Osteoblast (primary cell): ENCODE data around the gene CDK2. TPM values are rescaled to one million over a fixed set of nuclear protein-coding genes. Genes with fewer than 3 reads are reported as not detected.

Experiments used
- DNase-seq: peaks from one replicate; pipeline ENCODE4 v3.0.0; 2011; ENCODE audit warnings: low spot score, mixed read lengths; ENCODE audit not compliant: insufficient read length; ENCODE audit errors: missing footprints
- H2AFZ ChIP-seq: 2 replicates; pipeline ENCODE4 v1.6.0; 2011; ENCODE audit warnings: mild to moderate bottlenecking, low read length
- H3K27ac ChIP-seq: 2 replicates; pipeline ENCODE4 v1.5.1; 2011; ENCODE audit warnings: mild to moderate bottlenecking, low read depth, low read length, moderate library complexity
- H3K27me3 ChIP-seq: 2 replicates; pipeline ENCODE4 v1.6.0; 2012; ENCODE audit warnings: mild to moderate bottlenecking, control low read depth, inconsistent platforms, low read length, moderate library complexity; ENCODE audit not compliant: insufficient read depth
- H3K36me3 ChIP-seq: 2 replicates; pipeline ENCODE4 v1.5.1; 2011; ENCODE audit warnings: mild to moderate bottlenecking, low read length, control low read depth, moderate library complexity; ENCODE audit not compliant: insufficient read depth
- H3K4me1 ChIP-seq: 2 replicates; pipeline ENCODE4 v1.5.1; 2011; ENCODE audit warnings: mild to moderate bottlenecking, low read length, control low read depth, moderate library complexity; ENCODE audit not compliant: insufficient read depth
- H3K4me2 ChIP-seq: 2 replicates; pipeline ENCODE4 v1.6.0; 2011; ENCODE audit warnings: mild to moderate bottlenecking, low read length; ENCODE audit not compliant: insufficient read depth
- H3K4me3 ChIP-seq: fragments of 200-600 bp; sonication (generic); 3 replicates; pipeline ENCODE4 v1.5.1; 2012; ENCODE audit warnings: mild to moderate bottlenecking, low read length, inconsistent platforms; ENCODE audit not compliant: insufficient read depth
- H3K79me2 ChIP-seq: 2 replicates; pipeline ENCODE4 v1.6.0; 2012; ENCODE audit warnings: mild to moderate bottlenecking, low read length, control low read depth, inconsistent platforms; ENCODE audit not compliant: insufficient read depth
- H3K9me3 ChIP-seq: 2 replicates; pipeline ENCODE4 v1.5.1; 2011; ENCODE audit warnings: low read depth, low read length, control low read depth
- H4K20me1 ChIP-seq: 2 replicates; pipeline ENCODE4 v1.6.0; 2012; ENCODE audit warnings: mild to moderate bottlenecking, low read length, control low read depth; ENCODE audit not compliant: insufficient read depth
- CTCF ChIP-seq: IDR thresholded peaks from 2 replicates; pipeline ENCODE4 v1.5.1; 2011; ENCODE audit warnings: mild to moderate bottlenecking, low read depth, low read length, moderate library complexity; ENCODE audit errors: extremely low read depth
- total RNA-seq: library from RNA; depleted of rRNA; stranded (reverse); fragments of >200 nt; gene quantifications from 2 replicates; pipeline ENCODE4 v1.2.3, GENCODE V29; 2012

CDK2 gene
- total RNA-seq, 1 donor, result 13.4 TPM

- peaks cover 7% of the 10 kb centered on the region for H3K4me1 ChIP-seq
- H3K4me3 ChIP-seq, result no peak overlapping the region
- no peaks in the 10 kb centered on the region for H3K79me2 ChIP-seq
- H2AFZ ChIP-seq, result no peak overlapping the region
- no peaks in the 10 kb centered on the region for H3K27me3 ChIP-seq
- H4K20me1 ChIP-seq, result no peaks in the 10 kb centered on the region
- no peak overlapping the region for H3K4me2 ChIP-seq
- H3K9me3 ChIP-seq, result no peaks in the 10 kb centered on the region
- DNase-seq, result no peak
- TF ChIP-seq CTCF, result no peak
- H3K36me3 ChIP-seq, result no peaks in the 10 kb centered on the region
- H3K27ac ChIP-seq, result no peak overlapping the region
Observed at GRCh38 chr12:56010111-56010570, 43.5 kb downstream of the CDK2 start.

GRCh38 chr12:56011509-56012090 lies 45.0 kb downstream of the CDK2 start:
- no peaks in the 10 kb centered on the region for H3K79me2 ChIP-seq
- no peak for TF ChIP-seq CTCF
- no peak overlapping the region for H3K4me2 ChIP-seq
- H3K36me3 ChIP-seq, result no peaks in the 10 kb centered on the region
- no peak for DNase-seq
- H2AFZ ChIP-seq, result no peak overlapping the region
- H4K20me1 ChIP-seq, result no peaks in the 10 kb centered on the region
- H3K4me3 ChIP-seq, result no peak overlapping the region
- no peaks in the 10 kb centered on the region for H3K27me3 ChIP-seq
- no peaks in the 10 kb centered on the region for H3K9me3 ChIP-seq
- peaks cover 7% of the 10 kb centered on the region for H3K4me1 ChIP-seq
- no peak overlapping the region for H3K27ac ChIP-seq

GRCh38 chr12:56013482-56013881 lies 46.9 kb downstream of the CDK2 start:
- H3K4me2 ChIP-seq, result no peak overlapping the region
- TF ChIP-seq CTCF, result no peak

GRCh38 chr12:56014205-56014604 lies 47.6 kb downstream of the CDK2 start:
- no peak overlapping the region for H3K4me2 ChIP-seq
- no peak overlapping the region for H3K27ac ChIP-seq
- H3K36me3 ChIP-seq, result no peaks in the 10 kb centered on the region
- no peaks in the 10 kb centered on the region for H3K27me3 ChIP-seq
- DNase-seq, result no peak
- H3K4me1 ChIP-seq, result no peaks in the 10 kb centered on the region
- H3K9me3 ChIP-seq, result no peaks in the 10 kb centered on the region
- H2AFZ ChIP-seq, result no peak overlapping the region
- H3K4me3 ChIP-seq, result no peak overlapping the region
- H4K20me1 ChIP-seq, result no peaks in the 10 kb centered on the region
- no peaks in the 10 kb centered on the region for H3K79me2 ChIP-seq
- TF ChIP-seq CTCF, result no peak

More at GRCh38 chr12:56013482-56013881, 46.9 kb downstream of the CDK2 start:
- Histone ChIP-seq H2AFZ (no peak overlapping the region), H3K27ac (no peak overlapping the region), H3K4me1 (no peaks in the 10 kb centered on the region), H3K4me3 (no peak overlapping the region), H3K36me3 (no peaks in the 10 kb centered on the region), H3K9me3 (no peaks in the 10 kb centered on the region), H4K20me1 (no peaks in the 10 kb centered on the region), H3K79me2 (no peaks in the 10 kb centered on the region), H3K27me3 (no peaks in the 10 kb centered on the region)
- DNase-seq, result no peak
